GM12801 (cell line): ENCODE data around the gene PDE11A.

Experiments
- CTCF ChIP-seq: IDR thresholded peaks from one replicate; pipeline ENCODE4 v1.5.1; 2011; ENCODE audit warnings: control low read depth; ENCODE audit not compliant: insufficient read length; ENCODE audit errors: extremely low read depth

PDE11A gene

GRCh38 chr2:177852389-177852788, 220.2 kb downstream of the PDE11A start:
- no peak for TF ChIP-seq CTCF

DNA sequence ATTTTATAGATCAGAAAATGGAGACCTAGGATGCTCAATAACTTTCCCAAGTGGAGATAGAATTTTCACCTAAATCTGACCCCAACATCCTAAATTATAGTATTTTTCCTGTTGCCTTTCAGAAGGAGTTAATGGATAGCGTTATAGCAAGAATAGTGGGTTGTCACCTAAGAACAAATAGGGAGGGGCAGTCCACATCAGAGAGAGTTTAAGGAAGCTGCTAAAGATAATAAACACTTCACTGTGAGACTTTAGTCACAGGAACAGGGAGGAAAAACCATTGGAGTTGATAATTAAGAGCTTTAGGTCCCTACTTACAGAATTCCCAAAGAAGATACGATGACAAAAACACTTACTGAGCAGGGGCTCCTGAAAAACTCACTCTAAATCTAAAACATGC, 229.4 kb downstream of the PDE11A start:
- no peak for TF ChIP-seq CTCF

- no peak for TF ChIP-seq CTCF
These were observed 230.3 kb downstream of the PDE11A start for GRCh38 chr2:177842243-177842642.

DNA sequence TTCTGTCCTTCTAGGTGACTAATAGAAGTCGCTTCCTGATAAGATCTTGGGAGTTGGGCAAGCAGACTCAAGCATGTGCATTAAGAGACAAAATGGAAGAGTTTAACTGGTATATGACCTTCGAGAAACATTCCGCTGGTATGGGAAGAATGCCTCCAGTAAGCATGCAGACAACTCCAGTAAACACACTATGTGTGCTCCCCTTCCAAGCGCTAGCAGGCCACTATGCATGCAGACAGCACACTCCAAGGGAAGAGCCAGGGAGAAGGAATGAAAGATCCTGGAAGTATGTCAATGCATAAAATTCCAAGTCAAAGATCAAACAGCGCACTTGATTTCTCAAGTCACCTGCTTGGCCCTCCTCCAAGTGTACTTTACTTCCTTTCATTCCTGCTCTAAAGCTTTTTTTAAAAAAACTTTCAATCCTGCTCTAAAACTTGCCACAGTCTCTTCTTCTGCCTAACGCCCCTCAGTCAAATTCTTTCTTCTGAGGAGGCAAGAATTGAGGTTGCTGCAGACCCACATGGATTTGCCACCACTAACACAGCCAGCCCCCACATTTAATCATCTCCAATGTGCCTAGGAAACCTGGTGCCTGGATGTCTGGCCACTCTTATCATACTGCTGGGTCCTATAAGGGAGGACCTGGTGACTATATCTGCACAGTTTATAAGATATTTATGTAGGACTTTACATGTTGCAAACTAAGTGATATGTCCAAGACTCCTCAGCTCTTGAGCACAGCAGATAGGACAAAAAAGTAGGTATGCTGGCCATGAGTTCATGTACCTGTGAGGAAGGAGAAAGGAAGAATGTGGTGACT, 239.8 kb downstream of the PDE11A start:
- no peak for TF ChIP-seq CTCF

DNA sequence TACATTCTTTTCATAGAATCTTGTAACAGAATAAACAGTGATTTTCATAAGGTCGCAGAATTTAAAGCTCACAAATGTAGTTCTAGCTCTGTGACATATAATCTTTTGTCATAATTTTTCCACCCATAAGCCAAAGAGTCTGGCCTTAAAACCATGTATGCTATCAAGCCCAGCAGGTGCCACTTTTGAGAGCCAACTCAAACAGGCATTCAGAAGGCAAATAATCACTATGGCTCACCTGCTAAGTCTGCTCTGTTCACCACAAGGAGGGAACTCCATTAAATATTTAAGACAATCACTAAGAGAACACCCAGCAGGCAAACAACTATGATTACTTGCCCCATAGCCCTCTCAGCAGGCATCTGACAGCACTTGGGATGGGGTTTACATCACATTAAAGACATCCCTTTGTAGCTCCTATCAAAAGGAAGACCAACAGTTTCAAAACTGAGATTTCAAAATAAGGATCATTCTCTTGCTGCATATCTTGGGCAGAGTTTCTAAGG, 241.6 kb downstream of the PDE11A start:
- TF ChIP-seq CTCF, result no peak

GRCh38 chr2:177828557-177828956, 244.0 kb downstream of the PDE11A start:
- TF ChIP-seq CTCF, result no peak

DNA sequence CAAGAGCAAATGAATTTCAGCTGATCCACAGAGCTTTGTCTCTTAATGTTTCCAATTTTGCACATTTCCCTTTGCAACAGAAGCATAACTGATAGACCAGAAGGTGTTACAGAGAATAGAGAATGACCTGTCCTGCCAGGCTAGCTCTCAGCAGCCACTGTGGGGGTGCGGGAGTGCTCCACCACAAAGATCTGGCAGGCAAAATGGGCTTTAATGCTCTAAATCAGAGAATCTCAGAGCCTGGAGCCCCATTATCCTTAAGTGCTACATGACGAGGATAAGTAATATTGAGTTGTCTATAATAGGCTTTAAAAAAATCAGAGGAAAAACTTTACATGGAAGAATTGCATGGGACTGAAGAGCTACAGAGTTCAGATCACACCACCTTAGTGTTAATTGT, 245.7 kb downstream of the PDE11A start:
- no peak for TF ChIP-seq CTCF
